ENCODE results near the gene ADGRA1.

The ADGRA1 gene

GRCh38 chr10:133104963-133105640 lies 17.4 kb downstream of the ADGRA1 start:
- H3K36me3 Mint-ChIP-seq (ENCODE audit: low read depth) = peaks cover 10% of the 10 kb centered on the region
- peaks cover 15% of the 10 kb centered on the region for H3K4me1 Mint-ChIP-seq
- H3K9me3 Mint-ChIP-seq = peaks cover 19% of the 10 kb centered on the region
- TF ChIP-seq CTCF (IDR thresholded peaks at IDR 0.05; ENCODE audit: unreplicated experiment in 3 of 3) = no peak
- H3K27me3 Mint-ChIP-seq (ENCODE audit: low read depth) = peaks cover 44% of the 10 kb centered on the region
- H3K27ac Mint-ChIP-seq = no peak overlapping the region
- H3K4me3 Mint-ChIP-seq = no peak overlapping the region

- Mint-ChIP-seq H3K36me3 (ENCODE audit: low read depth) (peaks cover 10% of the 10 kb centered on the region), H3K9me3 (peaks cover 25% of the 10 kb centered on the region), H3K4me3 (no peak overlapping the region), H3K27me3 (ENCODE audit: low read depth) (peaks cover 38% of the 10 kb centered on the region), H3K27ac (no peak overlapping the region), H3K4me1 (peaks cover 21% of the 10 kb centered on the region)
- no peak for TF ChIP-seq CTCF (IDR thresholded peaks at IDR 0.05; ENCODE audit: unreplicated experiment in 3 of 3)
Measured at GRCh38 chr10:133105686-133106390, 18.1 kb downstream of the ADGRA1 start.

- Mint-ChIP-seq H3K9me3 (peaks cover 25% of the 10 kb centered on the region), H3K4me1 (peaks cover 21% of the 10 kb centered on the region), H3K27ac (no peak overlapping the region), H3K36me3 (ENCODE audit: low read depth) (peaks cover 10% of the 10 kb centered on the region), H3K4me3 (no peak overlapping the region), H3K27me3 (ENCODE audit: low read depth) (peaks cover 36% of the 10 kb centered on the region)
- TF ChIP-seq CTCF (IDR thresholded peaks at IDR 0.05; ENCODE audit: unreplicated experiment in 3 of 3) = no peak
Measured at GRCh38 chr10:133106516-133106915, 18.8 kb downstream of the ADGRA1 start.

GRCh38 chr10:133107442-133107841 lies 19.7 kb downstream of the ADGRA1 start:
- Mint-ChIP-seq H3K9me3 (peaks cover 25% of the 10 kb centered on the region), H3K27me3 (ENCODE audit: low read depth) (peaks cover 27% of the 10 kb centered on the region), H3K27ac (no peak overlapping the region), H3K36me3 (ENCODE audit: low read depth) (peaks cover 10% of the 10 kb centered on the region), H3K4me3 (no peak overlapping the region), H3K4me1 (peaks cover 17% of the 10 kb centered on the region)
- TF ChIP-seq CTCF (IDR thresholded peaks at IDR 0.05; ENCODE audit: unreplicated experiment in 3 of 3) = no peak

- peaks cover 27% of the 10 kb centered on the region for H3K27me3 Mint-ChIP-seq (ENCODE audit: low read depth)
- TF ChIP-seq CTCF (IDR thresholded peaks at IDR 0.05; ENCODE audit: unreplicated experiment in 3 of 3) = no peak
- H3K9me3 Mint-ChIP-seq = peaks cover 31% of the 10 kb centered on the region
- H3K4me3 Mint-ChIP-seq = no peak overlapping the region
- H3K36me3 Mint-ChIP-seq (ENCODE audit: low read depth) = peaks cover 16% of the 10 kb centered on the region
- H3K27ac Mint-ChIP-seq = no peak overlapping the region
- peaks cover 17% of the 10 kb centered on the region for H3K4me1 Mint-ChIP-seq
Measured at GRCh38 chr10:133109711-133110110, 22.0 kb downstream of the ADGRA1 start.
